GM19351 (cell line): Measurements from ENCODE around the gene HMX3.

ENCODE experiments used
- ATAC-seq: cut with Tn5 transposase; IDR thresholded peaks from one replicate; pipeline ENCODE4 v1.9.1; 2021; ENCODE audit warnings: mild to moderate bottlenecking, moderate library complexity; ENCODE audit not compliant: unreplicated experiment

The HMX3 gene

DNA sequence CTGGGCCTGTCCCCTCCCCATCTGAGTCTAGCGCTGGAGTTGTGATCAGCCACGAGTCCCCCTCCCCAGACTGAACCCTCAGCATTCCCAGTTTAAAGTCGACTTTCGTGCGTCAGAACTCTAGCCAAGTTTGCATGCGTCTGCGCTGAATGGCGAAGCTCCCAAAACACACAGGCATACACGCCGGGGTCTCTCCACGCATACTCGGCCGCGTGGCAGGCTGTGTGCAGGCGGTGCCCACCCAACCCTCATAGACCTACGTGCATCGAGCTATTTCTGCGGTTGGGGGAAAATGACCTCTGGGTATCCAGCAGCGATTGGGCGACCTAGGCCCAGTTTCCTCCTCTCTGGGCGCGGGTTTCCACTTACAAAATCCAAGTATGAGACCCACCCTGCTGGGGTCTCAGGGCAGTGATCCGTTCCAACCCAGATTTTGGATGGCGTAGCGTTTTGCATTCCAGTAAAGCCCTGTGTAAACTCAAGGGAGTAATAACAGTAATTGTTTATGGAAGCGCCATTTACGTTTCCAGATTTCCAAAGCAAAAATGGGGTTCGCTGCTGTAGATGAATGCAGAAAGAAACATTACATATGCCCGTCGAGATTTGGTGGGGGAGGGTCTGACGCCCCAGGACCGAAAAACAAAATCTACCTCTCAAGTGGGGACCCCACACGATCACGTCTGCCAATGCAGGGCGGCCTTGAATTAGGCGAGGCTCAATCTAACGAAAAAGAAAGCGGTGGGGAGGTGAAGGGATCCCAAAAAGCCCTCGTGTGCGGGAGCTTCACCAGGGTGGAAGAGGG lies 2.0 kb upstream of the HMX3 start:
- no peak for ATAC-seq

DNA sequence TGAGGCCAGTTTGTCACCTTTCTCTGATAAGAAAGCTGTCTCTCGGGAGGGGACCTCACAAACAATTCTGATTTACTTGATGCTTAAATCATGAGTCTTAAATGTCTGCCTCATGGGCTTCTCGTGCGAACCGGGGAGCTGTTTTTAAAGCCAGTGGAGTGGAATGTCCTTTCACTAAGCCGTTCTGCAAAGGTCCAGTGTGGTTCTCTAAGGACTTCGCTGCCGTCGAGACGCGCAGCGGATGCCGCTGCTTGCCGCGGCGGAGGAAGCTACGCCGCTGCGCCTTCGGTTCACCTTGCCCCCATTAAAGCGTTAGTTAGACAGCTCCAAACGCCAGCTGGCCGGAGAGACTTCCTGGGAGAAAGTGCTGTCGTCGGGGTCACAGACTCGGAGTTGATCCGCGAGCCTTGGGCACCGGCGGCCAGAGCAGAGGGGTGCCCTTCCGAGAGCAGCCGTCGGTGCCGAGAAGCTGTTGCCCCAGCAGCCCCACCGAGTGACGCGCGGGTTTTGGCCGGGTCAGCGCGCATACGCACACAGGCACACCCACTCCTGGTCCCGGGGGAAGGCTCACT lies 1.3 kb upstream of the HMX3 start:
- no peak for ATAC-seq

DNA sequence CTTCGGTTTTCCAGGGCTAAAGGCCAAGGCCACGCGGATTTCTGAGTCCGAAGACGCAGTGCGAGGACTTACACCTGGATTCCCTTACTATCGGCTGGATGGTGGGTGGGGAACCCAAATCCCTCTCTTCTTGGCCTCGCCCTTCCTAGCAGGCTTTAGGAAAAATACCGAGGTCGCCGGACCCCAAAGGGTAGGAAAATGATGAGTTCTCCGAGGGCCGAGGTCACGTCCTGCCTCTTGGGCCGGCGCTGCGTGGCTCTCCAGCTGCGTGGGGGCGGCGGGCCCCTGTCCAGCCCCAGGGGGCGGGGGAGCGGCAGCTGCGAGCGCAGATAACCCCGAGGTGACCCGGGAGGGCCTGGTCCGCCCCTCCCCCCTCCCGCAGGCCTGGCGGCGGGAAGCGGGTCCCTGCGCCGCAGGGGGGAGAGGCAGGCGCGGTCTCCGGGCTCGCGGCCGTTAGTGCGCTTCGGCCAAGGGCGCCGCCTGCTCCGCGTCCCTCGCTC lies 805 bp upstream of the HMX3 start:
- ATAC-seq: peak; percentile 10

DNA sequence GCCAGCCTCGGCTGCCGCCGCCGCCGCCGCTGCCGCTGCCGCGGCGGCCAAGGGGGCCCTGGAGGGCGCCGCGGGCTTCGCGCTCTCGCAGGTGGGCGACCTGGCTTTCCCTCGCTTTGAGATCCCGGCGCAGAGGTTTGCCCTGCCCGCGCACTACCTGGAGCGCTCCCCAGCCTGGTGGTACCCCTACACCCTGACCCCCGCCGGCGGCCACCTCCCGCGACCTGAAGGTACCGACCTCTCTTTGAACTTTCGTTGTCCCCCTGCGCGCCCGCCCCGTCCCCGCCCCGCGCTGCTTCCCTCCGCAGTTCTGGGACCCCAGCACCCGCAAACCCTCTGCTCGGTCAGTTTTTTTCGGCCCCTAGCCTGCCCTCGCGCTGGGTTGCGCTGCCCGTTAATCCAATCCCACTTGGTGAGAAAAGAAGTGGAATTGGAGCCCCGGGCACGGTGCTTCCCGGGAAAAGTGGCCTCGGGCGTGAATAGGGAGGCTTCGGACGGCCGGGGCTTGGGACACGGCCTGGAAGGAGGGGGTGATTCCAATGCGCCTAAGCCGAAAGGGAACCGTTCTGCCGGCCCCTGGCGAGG lies 543 bp downstream of the HMX3 start:
- ATAC-seq: peak; percentile 4

DNA sequence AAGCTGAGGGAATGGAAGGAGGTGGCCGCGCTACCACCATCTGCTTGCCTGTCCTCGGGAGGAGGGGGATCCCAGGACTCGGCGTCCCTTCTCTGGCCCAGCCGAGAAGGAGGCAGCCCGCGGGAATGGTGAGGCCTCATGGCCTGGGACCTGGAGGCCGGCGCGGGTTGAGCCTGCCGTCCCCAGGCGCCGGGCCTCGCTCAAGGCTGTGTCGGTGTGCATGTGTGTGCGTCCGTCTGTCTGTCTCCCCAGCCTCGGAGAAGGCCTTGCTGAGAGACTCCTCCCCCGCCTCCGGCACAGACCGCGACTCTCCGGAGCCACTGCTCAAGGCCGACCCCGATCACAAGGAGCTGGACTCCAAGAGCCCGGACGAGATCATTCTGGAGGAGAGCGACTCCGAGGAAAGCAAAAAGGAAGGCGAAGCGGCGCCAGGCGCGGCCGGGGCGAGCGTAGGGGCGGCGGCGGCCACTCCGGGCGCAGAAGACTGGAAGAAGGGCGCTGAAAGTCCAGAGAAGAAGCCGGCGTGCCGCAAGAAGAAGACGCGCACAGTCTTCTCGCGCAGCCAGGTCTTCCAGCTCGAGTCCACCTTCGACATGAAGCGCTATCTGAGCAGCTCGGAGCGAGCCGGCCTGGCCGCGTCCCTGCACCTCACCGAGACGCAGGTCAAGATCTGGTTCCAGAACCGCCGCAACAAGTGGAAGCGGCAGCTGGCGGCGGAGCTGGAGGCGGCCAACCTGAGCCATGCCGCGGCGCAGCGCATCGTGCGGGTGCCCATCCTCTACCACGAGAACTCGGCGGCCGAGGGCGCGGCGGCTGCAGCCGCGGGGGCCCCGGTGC lies 1.3 kb downstream of the HMX3 start:
- ATAC-seq: no peak

DNA sequence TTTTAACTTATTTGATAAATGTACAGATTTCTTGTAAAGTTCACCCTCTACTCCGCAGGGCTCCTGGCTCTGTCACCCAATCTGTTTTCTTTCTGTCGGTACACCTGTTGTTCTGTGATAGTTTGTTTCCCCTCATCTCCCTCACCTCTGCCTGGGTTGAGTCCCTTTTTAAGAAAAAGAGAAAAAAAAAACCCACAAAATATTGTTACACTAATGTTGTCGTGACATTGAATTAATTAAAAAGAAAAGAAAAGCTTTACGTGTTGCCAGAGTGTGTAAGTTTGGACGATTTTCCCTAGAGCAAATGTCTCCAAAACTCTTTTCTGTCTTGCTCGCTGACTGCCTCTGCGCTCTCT lies 3.4 kb downstream of the HMX3 start:
- no peak for ATAC-seq

DNA sequence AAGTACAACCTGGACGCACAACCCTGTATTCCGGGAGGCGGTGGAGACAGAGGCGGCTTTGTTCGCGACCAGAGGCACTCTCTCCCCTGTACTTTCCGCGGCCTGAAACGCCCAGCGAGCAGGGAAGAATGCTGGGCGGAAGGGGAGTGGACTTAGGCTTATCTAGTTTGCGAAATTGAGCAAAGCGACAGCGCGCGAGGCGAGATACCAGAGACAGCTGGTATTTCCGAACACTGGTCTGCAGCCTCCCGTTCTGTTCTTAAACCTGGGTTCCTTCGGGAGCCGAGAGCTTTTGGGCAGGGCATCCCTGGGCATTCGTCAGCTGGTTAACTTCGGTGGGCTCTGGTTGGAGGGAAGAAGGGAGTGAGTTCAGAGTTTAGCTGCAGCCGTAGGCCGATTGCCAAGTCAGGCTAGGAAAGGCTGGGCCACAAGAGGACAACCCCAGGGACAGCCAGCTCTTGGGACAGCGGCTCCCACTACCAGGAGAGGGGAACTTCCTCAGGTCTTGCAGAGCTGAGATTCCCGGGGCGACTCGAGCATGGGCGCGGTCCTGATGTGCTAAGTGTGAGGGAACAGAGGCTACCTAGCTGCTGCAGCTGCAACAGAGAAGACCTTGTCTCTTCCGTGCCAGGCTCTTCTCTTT lies 3.9 kb downstream of the HMX3 start:
- ATAC-seq: no peak

DNA sequence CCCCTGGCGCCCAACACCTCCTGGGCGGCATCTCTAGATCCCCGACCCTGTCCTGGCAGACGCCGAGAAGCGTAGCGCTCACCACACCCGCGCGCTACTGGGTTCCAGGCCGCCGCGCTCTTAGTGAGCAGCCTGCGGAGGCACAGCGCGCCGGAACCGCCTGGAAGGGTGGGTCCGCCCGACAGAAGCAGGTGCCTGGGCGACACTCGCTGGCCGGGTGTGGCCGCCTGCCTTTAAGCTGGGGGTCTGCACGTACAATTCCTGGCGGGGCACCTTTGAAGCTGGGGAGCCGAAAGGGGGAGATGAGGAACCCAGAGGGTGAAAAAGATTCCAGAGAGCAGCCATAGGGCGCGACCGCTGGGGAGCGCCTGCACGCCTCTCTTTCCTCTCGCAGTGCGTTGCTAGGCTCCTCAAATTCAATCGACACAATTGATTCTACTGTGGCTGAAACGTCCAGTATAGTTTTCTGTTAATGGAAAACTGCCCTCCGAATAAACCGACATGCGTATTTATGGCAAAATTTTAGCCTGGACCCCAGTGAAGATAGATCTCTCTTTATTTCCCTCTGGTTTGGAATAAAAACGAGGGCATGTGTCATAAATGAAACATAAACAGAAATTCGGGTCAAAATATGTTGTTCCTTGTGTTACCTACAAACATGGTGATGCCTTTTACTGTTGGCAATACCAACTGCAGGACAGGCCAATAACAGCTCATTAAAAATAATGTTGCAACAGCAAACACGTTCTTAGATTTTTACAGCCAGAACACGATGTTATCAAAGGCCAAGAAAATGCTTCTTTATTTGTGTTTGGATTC lies 4.6 kb downstream of the HMX3 start:
- ATAC-seq: no peak

DNA sequence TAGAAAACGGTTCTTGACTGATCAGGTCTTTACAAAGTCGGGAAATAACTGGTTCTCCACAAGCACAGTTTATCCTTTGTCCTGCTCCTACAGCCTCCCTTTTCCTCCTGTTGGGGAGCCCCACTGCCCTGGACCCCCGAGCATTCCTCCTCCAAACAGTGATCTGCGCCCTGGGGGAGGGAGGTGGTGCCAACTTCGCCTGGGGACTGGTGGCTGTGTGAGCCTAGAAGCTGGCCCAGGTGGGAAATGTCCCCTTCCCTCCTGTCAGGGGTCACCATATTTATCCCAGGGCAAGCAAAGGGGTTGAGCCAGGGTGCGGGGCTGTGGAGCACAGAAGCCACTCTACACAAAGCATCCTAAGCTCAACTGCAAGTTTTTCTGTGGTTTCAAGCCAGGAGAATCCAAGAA lies 5.2 kb downstream of the HMX3 start:
- no peak for ATAC-seq

DNA sequence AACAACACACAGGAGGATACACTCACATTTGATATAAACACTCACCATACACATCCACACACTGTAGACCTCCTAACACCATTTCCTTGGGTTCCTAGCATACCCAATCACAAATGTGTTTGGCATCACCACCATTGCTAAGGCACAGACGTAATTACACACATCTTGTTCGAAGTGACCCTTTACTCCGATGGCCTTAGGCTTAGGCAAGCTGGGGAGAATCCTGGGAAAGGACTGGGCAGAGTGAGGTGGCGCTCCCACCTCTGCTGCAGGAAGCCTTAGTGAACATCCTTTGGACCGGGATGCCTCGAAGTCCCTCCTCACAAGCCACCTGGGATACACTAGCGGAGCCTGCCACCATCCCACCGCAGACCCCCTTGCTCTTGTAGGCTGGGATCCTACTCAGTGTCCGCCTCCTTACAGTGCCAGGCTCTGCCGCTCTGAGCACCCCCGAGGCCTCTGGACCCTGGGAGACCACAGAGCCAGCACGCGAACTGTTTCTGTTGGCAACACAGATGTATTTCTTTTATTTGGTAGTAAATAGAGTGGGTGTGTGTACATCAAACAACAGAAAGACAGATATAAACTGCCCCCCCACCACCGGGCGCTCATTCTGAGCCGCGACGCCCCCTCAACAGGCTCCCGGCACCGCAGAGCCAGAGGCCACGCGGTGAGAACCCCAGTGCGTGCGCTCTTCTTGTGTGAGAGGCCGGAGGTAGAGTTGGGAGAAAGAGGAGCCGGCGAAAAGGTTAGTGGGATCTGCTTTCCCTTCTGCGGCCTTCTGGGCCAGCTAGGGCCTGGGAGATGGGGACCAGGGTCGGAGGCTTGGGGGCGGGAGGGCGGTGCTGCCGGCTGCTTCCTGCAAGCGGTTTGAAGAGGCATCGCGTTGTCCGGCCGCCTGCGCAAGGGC lies 6.3 kb downstream of the HMX3 start:
- no peak for ATAC-seq

DNA sequence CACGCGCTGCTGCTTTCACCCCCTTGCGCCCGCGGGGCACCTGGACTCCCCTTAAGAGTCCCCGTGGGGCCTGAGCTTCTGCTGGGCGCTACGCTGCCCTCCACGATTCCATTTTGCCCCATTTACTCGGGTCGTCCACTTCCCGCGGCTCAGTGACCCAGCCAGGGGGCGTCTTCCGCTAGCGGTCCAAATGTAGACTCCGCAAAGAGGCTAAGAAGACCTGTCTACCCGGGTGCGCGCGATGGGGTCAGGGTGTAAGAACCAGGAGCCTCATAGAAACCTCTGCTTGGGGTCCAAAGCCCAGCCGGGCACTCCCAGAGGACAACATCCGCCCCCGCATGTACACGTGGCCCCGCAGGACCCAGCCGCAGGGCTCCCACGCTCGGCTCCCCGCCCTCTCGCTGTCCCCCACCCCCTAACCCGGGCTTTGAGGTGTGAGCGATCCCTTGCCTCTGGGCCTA lies 7.0 kb downstream of the HMX3 start:
- ATAC-seq: no peak

DNA sequence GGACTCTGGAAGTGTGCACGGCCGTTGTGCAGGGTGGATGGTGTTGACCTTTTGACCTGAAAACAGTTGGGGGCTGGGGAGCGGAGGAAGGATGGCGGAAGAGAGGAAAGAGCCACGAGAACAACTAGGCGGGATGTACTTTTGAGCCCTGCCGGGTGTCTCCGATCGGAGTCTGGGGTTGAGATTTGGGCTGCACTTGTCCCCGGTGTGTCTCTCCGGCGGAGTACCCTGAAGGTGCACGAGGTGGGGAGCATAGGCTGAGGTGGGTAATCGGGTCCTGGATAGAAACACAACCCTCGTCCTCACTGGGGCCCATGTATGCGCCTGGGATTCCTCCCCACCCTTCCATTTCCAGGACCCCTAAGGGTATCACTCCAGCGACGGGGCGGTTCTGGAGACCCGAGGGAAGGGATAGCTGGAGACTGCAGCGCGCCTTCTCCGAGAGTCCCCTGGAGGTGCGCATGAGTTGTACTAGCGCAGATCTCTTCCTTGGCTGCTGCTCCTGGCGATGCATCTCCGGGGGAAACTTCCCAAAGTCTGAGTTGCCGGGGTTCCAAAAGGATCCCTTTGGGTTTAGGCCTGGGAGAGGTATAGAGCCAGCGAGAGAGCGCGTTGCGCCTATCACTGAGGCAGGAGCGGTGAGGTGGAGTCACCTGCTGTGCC lies 7.5 kb downstream of the HMX3 start:
- no peak for ATAC-seq

DNA sequence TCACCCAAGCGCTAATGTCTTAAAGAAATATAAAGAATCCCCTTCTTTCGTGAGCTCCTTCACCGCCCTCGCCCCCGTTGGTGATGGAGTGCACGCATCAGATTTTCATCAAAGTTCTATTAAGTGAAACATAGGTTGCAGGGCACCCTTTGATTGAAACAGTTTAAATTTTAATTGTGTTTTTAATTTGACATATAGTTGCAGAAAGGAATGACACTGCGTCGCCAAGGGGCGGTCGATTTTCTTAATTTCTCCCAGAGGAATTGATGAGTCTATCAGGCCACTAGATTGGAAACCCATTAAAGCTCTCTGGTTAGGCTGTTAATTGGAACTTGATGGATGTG lies 8.0 kb downstream of the HMX3 start:
- no peak for ATAC-seq

DNA sequence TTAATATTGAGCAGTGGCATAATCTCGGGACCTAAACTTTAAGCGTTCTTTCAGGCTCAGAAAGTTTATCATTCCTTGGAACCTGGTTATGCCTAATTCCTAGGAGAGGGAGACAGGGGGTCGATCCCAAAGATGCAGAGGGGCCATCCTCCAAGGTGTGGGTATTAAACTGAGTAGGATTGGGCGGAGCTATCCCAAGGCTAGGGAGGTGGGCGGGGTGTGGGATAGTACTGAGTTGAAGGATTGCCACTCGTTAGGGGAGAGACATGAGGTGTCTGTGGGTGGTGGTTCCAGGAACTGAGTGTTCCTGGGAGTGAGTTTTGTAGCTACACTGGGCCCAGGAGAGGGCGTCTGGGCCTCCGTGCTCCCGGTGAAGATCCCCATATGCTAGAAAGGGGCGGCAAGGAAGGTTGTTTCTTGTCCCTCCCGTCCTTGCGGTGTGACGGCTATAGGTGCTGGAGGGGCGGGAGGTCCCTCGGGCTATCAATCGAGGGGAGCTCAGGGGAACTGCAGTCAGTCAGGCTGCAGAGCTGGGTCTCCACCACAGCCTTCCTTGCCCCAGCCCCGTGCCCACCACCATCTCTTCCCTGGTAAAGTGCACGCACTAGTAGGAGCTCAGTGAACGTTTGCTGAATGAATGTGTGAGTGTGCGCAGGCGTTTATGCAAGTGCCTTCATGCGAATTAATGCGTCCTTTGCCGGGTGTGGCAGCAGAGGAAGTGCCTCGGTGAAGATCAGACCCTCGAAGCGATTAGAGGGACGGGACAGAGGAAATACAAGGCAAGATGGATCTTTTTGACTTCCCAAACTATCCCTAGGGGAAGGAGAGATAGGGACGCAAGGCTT lies 9.1 kb downstream of the HMX3 start:
- no peak for ATAC-seq

DNA sequence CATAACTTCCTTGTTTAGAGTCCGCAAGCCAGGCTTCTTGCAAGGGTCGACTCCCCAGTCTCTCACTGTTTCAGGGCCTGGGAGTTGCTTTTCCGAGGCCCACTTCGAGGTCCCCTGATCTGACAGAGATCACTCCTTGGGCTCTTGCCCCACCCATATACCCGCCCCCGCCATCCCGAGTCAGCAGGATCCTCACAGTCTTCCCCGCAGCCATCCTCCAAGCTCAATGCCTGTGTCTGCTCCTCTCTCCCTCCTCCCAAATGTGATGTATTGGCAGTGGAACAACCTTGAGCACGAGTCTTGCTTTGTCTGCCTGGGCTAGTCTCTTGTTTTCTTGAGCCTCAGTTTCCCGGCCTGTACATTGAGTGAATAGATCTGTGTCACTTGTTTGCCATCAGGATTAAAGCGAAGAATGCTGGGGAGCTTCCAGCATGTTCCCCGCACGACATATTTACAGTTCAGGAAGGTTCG lies 9.8 kb downstream of the HMX3 start:
- ATAC-seq: no peak

DNA sequence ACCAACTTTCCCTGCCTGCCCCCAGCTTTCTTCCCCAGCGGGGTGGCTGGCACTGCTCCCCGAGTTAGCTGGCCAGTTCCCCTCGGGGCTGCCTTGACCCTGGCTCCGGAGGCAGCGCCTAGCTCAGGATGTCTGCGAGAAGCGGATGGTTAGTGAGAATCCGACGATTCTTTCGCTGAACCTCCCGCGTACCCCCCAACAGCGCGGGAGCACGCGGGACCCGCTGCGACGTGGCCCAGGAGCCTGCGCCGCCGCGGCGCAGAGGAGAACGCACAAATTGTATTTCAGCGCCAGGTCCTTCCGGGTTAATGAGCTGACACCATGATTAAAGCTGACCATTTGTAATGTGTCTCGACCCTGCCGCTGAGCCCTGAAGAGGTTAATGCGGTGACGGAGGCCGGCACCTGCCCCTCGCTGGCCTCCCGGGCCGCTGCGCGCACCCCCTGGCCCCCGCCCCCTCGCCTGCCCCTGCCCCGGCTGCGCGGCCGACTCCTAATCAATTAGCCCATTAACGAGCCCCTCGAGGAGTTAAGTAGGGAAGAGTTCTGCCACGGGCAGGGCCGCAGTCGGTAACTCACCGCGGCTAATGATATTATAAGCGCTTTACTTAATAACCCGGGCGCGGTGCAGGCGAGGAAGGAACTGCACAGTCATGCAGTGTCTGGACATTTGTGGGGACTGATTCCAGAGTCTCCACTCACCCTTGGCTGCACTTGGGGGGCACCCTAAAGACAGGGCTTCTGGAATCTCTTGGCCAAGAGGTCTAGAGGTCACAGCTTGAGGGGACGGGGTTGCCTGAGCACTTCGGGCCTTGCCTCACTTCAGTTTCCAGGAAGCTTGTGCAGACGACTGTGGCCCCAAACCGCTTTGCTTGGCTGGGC lies 10.5 kb downstream of the HMX3 start:
- ATAC-seq: no peak
